ENCODE measurements around the gene TGFBR2. TPM values are rescaled to one million over a fixed set of nuclear protein-coding genes. Genes with fewer than 3 reads are reported as not detected.

Gene TGFBR2
- total and polyA plus RNA-seq, 2 experiments from 2014 or later, result 135 to 188 TPM

GRCh38 chr3:30687930-30688570 lies 81.6 kb downstream of the TGFBR2 start:
- Histone ChIP-seq H3F3A (ENCODE audit: insufficient read depth) (peaks cover 48% of the 10 kb centered on the region), H3K27me3 (replicated peaks; ENCODE audit: insufficient read depth) (no peaks in the 10 kb centered on the region), H3K4me1 (ENCODE audit: insufficient read depth) (peaks cover 37% of the 10 kb centered on the region), H4K20me1 (ENCODE audit: insufficient read depth) (no peaks in the 10 kb centered on the region), H3K9ac (no peak overlapping the region), H3K36me3 (ENCODE audit: low read depth) (peaks cover 55% of the 10 kb centered on the region), H3K79me2 (ENCODE audit: insufficient read depth) (peaks cover 57% of the 10 kb centered on the region), H3K4me2 (ENCODE audit: unreplicated experiment) (no peak overlapping the region), H3K4me3 (no peak overlapping the region), H3K9me3 (ENCODE audit: low read depth) (no peaks in the 10 kb centered on the region), H3K27ac (no peak overlapping the region; the same call in 1 of the 2 replicates), H2AFZ (no peak overlapping the region), H3K9me2 (ENCODE audit: insufficient read depth) (no peaks in the 10 kb centered on the region)
- no peak for DNase-seq
- TF ChIP-seq EZH2phosphoT487 (IDR thresholded peaks at IDR 0.05; ENCODE audit: insufficient read depth, low read depth) (no peak), EZH2 (IDR thresholded peaks at IDR 0.05; ENCODE audit: insufficient read depth, poor library complexity, severe bottlenecking) (no peak)
- 99% methylated on average over 8 of the region's 8 CpGs for WGBS, 2 experiments (ENCODE audit: low coverage in 1 of 2, low lambda C conversion rate in 2 of 2, missing lambda C conversion rate in 2 of 2)
- in situ Hi-C loops (cut with MboI), result no loop called here

DNA sequence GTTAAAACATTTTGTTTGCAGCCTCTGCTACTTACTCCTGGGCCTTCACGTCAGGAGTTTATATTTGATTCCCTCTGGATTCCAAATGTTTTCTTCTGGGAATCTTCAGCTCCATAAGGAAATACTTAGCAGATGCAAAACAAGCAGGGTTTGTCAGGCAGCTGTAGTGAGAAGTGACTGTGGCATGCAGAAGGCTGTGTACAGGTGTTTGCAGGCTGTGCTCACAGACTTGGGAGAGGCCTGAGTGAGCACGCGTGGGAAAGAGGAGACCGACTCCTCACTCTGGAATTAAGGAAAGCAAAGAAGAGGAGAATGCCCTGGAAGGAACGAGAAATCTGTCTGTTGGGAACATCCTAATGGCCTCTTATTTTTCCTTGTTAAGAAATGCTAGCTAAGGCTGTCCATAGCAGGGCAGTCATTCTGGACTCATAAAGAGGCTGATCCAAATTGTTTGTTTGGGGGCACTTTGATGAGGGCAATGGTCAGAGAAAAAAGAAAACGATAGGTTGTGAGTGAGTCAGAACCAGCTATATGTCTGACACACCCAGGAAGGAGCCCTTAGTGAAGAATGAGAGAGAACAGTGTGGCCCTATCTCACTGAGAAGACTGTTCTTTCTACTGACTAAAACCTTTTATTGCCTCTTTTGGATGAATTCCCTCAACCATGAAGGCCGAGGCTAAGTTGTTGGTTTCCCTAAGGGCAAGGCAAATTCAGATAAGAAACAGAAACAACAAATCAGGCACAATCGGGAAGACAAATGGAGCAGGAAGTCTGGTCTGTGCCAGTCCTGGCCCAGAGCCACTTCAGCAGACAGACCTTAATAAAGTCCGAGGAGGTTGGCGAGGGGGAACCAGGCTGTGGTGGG lies 82.6 kb downstream of the TGFBR2 start:
- H2AFZ ChIP-seq, result no peak overlapping the region
- WGBS, 2 experiments (ENCODE audit: low coverage in 1 of 2, low lambda C conversion rate in 2 of 2, missing lambda C conversion rate in 2 of 2), result 46 to 48% methylated on average over 10 of the region's 10 CpGs
- H3K9me3 ChIP-seq (ENCODE audit: low read depth), result no peaks in the 10 kb centered on the region
- H3K27ac ChIP-seq, result peak overlapping the region; percentile 62
- no peaks in the 10 kb centered on the region for H3K27me3 ChIP-seq (replicated peaks; ENCODE audit: insufficient read depth)
- peaks cover 48% of the 10 kb centered on the region for H3K79me2 ChIP-seq (ENCODE audit: insufficient read depth)
- TF ChIP-seq EZH2phosphoT487 (IDR thresholded peaks at IDR 0.05; ENCODE audit: insufficient read depth, low read depth), result no peak
- no peak for TF ChIP-seq EZH2 (IDR thresholded peaks at IDR 0.05; ENCODE audit: insufficient read depth, poor library complexity, severe bottlenecking)
- DNase-seq, result peak; percentile 70
- peaks cover 54% of the 10 kb centered on the region for H3K36me3 ChIP-seq (ENCODE audit: low read depth)
- H3K9ac ChIP-seq, result peak overlapping the region; percentile 11; the same call in 1 of the 2 replicates
- in situ Hi-C loops (cut with MboI), result no loop called here
- H3K4me1 ChIP-seq (ENCODE audit: insufficient read depth), result peaks cover 35% of the 10 kb centered on the region
- H3K9me2 ChIP-seq (ENCODE audit: insufficient read depth), result no peaks in the 10 kb centered on the region
- peaks cover 43% of the 10 kb centered on the region for H3F3A ChIP-seq (ENCODE audit: insufficient read depth)
- H3K4me2 ChIP-seq (ENCODE audit: unreplicated experiment), result peak overlapping the region; percentile 64
- H4K20me1 ChIP-seq (ENCODE audit: insufficient read depth), result no peaks in the 10 kb centered on the region
- H3K4me3 ChIP-seq, result no peak overlapping the region

DNA sequence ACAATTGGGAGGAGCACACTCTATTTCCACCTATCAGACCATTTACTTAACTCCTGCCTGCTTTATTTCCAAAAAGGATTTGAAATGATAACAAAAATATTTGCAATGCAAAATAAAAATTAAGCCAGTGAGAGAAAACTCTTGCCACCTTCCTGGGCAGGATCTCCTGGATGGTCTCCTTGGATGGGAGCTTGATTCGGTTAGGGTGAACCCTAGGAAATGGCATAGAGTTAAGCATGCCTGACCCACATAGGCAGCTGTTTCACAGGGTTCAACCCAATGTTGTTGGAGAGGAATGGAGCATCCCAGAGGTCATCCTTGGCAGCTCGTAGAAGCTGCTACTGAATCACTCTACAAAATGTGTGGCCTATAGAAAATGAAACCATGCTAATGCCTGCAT lies 83.8 kb downstream of the TGFBR2 start:
- peaks cover 35% of the 10 kb centered on the region for H3K4me1 ChIP-seq (ENCODE audit: insufficient read depth)
- no peak overlapping the region for H3K4me2 ChIP-seq (ENCODE audit: unreplicated experiment)
- 100% methylated on average over 2 of the region's 2 CpGs for WGBS, 2 experiments (ENCODE audit: low coverage in 1 of 2, low lambda C conversion rate in 2 of 2, missing lambda C conversion rate in 2 of 2)
- in situ Hi-C loops (cut with MboI), result no loop called here
- H3K27ac ChIP-seq, result no peak overlapping the region
- peaks cover 57% of the 10 kb centered on the region for H3K36me3 ChIP-seq (ENCODE audit: low read depth)
- H3K4me3 ChIP-seq, result no peak overlapping the region
- TF ChIP-seq EZH2 (IDR thresholded peaks at IDR 0.05; ENCODE audit: insufficient read depth, poor library complexity, severe bottlenecking) (no peak), EZH2phosphoT487 (IDR thresholded peaks at IDR 0.05; ENCODE audit: insufficient read depth, low read depth) (no peak)
- no peak for DNase-seq
- H2AFZ ChIP-seq, result no peak overlapping the region
- no peak overlapping the region for H3K9ac ChIP-seq
- no peaks in the 10 kb centered on the region for H3K9me2 ChIP-seq (ENCODE audit: insufficient read depth)
- no peaks in the 10 kb centered on the region for H3K9me3 ChIP-seq (ENCODE audit: low read depth)
- peaks cover 40% of the 10 kb centered on the region for H3K79me2 ChIP-seq (ENCODE audit: insufficient read depth)
- H3K27me3 ChIP-seq (replicated peaks; ENCODE audit: insufficient read depth), result no peaks in the 10 kb centered on the region
- peaks cover 46% of the 10 kb centered on the region for H3F3A ChIP-seq (ENCODE audit: insufficient read depth)
- no peaks in the 10 kb centered on the region for H4K20me1 ChIP-seq (ENCODE audit: insufficient read depth)

DNA sequence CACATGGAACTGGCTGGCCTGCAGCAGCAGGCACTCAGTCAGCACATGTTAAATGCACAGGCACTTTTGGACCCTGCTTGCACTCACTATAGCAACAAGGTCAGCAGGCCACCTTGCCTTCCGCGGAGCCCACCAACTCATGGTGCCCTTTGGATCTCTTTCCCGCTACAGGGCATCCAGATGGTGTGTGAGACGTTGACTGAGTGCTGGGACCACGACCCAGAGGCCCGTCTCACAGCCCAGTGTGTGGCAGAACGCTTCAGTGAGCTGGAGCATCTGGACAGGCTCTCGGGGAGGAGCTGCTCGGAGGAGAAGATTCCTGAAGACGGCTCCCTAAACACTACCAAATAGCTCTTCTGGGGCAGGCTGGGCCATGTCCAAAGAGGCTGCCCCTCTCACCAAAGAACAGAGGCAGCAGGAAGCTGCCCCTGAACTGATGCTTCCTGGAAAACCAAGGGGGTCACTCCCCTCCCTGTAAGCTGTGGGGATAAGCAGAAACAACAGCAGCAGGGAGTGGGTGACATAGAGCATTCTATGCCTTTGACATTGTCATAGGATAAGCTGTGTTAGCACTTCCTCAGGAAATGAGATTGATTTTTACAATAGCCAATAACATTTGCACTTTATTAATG lies 85.0 kb downstream of the TGFBR2 start:
- in situ Hi-C loops (cut with MboI), result no loop called here
- H3K9ac ChIP-seq, result no peak overlapping the region

More for the DNA sequence above, 85.0 kb downstream of the TGFBR2 start:
- peaks cover 46% of the 10 kb centered on the region for H3F3A ChIP-seq (ENCODE audit: insufficient read depth)
- H3K27me3 ChIP-seq (replicated peaks; ENCODE audit: insufficient read depth), result no peaks in the 10 kb centered on the region
- no peak overlapping the region for H3K4me2 ChIP-seq (ENCODE audit: unreplicated experiment)
- H3K9me3 ChIP-seq (ENCODE audit: low read depth), result no peaks in the 10 kb centered on the region
- H4K20me1 ChIP-seq (ENCODE audit: insufficient read depth), result no peaks in the 10 kb centered on the region
- peaks cover 62% of the 10 kb centered on the region for H3K36me3 ChIP-seq (ENCODE audit: low read depth)
- H3K79me2 ChIP-seq (ENCODE audit: insufficient read depth), result peaks cover 32% of the 10 kb centered on the region
- no peak for DNase-seq
- H2AFZ ChIP-seq, result no peak overlapping the region
- TF ChIP-seq EZH2phosphoT487 (IDR thresholded peaks at IDR 0.05; ENCODE audit: insufficient read depth, low read depth) (no peak), EZH2 (IDR thresholded peaks at IDR 0.05; ENCODE audit: insufficient read depth, poor library complexity, severe bottlenecking) (no peak)
- WGBS, 2 experiments (ENCODE audit: low coverage in 1 of 2, low lambda C conversion rate in 2 of 2, missing lambda C conversion rate in 2 of 2), result 63 to 71% methylated on average over 10 of the region's 10 CpGs
- no peak overlapping the region for H3K27ac ChIP-seq
- no peak overlapping the region for H3K4me3 ChIP-seq
- H3K9me2 ChIP-seq (ENCODE audit: insufficient read depth), result no peaks in the 10 kb centered on the region
- peaks cover 31% of the 10 kb centered on the region for H3K4me1 ChIP-seq (ENCODE audit: insufficient read depth)
